ENCODE measurements around the gene NME5.

Gene NME5

DNA sequence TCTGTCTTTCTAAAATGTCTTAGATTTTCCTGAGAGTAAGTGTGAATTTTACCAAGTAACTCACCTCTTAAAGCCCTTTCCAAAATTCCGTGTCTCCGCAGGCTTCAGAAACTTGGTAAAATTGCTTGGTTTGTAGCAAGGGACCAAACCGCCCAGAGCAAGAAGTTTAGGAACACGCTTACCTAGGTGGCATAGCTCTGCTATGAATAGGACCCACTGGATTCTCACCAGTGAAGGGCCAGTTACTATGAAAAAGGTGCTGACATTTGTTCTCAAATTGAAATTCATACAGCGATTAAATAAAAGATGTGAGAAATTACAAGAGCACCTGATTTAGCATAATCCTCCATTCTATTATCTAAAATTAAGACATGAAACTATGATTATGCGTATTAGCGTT lies 6.7 kb downstream of the NME5 start:
- DNase-seq (ENCODE audit: low read depth in 2 of 2), result no peak

DNA sequence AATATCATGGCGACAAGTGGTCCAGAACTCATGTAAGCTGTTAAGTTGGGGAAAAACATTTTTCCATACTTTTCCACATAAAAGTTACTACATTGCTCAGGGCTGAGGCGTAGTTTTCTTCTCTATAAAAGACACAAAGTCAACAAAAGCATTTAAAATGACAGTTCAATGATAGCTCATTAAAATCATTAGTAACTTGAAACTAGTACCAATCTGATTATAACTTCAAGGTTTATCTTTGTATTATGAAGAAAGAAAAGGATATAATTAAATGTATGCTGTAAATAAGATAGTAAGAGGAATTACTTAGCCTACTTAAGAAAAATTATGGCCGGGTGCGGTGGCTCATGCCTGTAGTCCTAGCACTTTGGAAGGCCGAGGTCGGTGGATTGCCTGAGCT lies 9.9 kb downstream of the NME5 start:
- no peak for DNase-seq (ENCODE audit: low read depth in 2 of 2)

DNA sequence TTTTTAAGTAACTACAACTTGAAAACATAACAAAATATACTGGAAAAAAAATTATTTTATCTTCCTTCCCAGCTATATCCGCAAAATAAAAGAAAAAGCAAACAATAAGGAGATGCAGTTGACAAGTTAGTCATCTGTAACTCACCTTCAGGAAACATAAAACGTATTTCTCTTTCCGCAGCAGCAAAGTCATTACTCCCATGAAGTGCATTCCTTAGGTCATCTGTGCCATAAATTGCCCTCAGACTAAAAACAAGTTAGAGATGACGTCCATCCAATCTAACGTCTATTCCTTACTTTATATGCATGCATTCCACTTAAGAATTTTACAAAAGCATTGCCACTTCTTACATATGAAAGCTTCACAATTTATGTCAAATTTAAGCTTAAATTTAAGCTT lies 10.9 kb downstream of the NME5 start:
- no peak for DNase-seq (ENCODE audit: low read depth in 2 of 2)

DNA sequence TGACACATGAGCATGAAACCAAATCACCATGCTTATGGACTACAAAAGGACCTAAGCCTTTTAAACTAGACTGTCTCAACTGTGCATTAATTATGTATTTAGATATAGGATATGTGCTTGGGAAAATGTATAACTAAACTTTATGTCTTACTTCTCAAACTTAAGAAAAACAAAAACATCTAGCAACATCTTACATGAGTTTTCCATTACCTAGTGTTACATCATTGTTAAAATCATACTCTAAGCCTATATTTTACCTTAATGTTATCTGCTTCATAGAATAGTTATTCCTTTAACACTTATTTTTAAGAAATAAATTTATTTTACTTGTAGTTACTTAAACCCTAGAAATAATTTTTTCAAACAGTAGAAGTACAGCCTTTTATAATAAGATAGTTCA lies 24.0 kb downstream of the NME5 start:
- no peak for DNase-seq (ENCODE audit: low read depth in 2 of 2)

DNA sequence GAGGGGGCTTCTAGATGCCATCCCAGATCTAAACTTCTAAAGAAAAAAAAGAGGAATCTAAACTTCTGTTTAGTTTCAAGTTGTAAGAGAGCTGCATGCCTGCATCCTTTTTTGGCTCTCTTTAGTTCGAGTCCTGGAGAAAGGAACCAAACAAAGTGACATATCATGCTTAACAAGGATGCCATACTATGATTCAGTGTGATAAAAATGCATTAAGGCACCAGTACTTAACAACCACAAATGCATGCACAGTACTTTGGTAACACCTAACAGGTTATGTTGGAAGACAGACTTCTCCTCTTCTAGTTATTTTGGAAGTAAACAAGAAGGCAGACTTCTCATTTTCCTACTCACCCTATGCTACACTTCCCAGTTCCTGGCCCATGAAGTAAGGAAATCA lies 27.3 kb downstream of the NME5 start:
- DNase-seq (ENCODE audit: low read depth in 2 of 2), result no peak

DNA sequence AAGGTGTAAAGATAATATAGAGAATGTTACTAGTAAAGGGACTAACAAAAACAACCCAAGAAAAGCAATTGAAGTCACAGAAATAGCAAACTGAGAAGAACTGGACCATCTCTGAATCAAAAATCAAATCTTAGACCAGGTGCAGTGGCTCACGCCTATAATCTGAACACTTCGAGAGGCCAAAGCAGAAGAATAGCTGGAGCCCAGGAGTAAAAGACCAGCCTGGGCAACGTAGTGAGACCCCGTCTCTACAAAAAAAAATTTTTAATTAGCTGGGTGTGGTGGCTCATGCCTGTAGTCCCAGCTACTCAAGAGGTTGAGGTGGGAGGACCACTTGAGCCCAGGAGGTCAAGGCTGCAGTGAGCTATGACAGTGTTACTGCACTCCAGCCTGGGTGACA lies 28.0 kb downstream of the NME5 start:
- DNase-seq (ENCODE audit: low read depth in 2 of 2), result no peak

DNA sequence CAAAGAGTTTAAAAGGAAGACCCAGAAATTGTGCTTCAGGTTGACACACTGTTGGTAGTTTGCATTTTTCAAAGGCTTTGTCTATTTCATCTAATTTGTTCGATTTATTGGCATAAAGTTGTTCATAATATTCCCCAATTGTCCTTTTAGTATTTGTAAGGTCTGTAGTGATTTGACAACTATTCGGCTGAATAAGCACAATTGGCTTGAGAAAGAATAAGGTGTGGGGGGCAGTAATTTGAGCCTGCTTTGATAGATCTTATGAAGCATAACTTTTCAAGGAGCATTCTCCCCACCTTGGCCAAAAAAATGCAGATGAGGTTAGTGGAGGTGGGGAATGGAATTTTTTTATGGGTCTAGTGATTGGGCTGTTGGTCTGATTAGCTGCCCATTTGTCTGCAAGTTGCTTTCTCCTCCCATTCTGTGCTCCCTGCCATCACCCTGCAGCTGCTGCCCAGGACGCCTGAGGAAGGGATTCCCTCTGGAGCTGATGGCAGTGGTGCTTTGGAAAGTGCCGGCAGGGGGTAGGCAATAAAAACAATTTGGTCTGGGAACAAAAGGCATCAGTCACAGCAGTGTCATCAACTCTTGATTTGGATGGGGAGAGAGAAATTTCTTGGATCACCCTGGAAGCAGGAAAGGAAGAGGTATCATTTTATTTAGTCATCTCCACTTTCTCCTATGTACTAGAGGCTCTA lies 28.8 kb downstream of the NME5 start:
- DNase-seq (ENCODE audit: low read depth in 2 of 2), result no peak

DNA sequence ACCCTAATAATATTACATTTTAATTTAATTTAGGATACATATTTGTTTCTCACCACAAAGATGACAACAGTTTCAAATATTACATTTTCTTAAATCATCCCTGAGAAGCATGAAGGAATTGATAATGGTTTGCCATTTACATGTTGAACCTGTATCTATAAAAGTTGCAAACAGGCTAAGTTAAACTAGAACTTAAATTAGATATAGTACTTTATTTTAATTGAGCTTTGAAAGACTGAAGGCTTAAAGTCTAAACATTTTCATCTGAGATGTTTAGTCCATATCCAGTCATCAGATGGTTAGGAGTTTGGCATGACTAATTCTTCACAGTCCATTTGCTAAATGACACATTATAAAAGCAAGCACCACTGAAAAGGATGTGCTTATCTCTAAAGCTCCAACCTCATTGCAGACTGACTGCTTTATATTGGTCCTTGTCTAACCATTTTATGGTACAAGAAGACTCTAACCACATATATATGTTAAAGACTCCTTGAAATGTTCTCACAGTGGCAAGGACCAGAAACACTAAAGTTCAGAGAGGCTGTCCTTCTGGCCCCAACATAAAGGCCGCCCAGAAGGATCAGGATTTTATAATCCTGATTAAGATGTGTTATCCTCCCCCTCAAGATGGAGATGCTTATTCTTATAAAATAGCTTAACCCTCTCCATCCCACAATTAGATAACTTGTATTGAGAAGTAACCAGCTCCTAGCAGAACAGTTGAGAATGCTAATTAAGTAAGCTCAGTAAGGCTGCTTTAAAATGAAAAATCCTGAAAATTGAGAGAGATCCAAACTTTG lies 29.6 kb downstream of the NME5 start:
- no peak for DNase-seq (ENCODE audit: low read depth in 2 of 2)

DNA sequence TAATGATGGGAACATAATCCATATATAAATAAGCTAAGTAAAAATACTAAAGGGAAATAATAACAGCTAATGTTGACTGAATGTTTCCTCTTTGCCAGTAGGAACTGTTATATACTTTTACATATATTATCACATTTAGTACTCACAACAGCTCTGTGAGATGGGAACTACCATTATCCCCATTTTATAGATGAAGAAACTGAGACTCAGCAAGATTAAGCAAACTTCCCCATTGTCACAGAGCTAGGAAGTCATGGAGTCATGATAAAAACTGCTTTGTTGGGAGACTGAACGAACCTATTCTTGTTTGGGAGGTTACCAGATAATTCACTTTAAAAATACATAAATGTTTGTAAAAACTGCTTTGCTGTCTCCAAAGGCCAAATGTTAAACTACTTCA lies 32.0 kb downstream of the NME5 start:
- no peak for DNase-seq (ENCODE audit: low read depth in 2 of 2)

DNA sequence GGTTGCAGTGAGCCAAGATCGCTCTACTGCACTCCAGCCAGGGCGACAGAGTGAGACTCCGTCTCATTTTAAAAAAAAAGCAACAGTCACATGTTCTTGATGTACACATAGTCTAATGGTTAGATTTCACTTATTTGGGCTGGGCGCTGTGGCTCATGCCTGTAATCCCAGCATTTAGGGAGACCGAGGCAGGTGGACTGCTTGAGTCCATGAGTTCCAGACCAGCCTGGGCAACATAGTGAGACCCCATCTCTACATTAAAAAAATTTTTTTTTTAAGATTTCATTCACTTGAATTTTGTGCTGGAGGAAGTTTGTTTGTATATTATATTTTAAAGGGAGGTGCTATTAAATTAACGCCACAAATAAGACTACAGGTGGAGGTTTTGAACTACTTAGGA lies 33.5 kb downstream of the NME5 start:
- DNase-seq (ENCODE audit: low read depth in 2 of 2), result no peak

DNA sequence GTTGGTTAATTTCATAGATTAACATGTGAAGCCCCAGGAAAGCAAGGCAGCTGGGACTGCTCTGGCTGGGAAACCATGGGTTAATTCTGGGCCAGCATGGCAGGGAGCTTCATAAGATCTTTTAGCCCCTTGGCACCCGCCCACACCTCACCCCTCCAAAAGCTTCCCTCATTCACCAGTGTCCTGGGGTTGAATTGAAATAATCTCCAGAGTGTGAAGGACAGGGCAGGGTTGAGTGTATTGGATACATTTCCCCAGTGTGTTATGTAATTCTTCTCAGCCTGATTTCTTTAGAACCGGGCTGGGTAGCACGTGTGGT lies 36.0 kb downstream of the NME5 start:
- DNase-seq (ENCODE audit: low read depth in 2 of 2), result no peak

DNA sequence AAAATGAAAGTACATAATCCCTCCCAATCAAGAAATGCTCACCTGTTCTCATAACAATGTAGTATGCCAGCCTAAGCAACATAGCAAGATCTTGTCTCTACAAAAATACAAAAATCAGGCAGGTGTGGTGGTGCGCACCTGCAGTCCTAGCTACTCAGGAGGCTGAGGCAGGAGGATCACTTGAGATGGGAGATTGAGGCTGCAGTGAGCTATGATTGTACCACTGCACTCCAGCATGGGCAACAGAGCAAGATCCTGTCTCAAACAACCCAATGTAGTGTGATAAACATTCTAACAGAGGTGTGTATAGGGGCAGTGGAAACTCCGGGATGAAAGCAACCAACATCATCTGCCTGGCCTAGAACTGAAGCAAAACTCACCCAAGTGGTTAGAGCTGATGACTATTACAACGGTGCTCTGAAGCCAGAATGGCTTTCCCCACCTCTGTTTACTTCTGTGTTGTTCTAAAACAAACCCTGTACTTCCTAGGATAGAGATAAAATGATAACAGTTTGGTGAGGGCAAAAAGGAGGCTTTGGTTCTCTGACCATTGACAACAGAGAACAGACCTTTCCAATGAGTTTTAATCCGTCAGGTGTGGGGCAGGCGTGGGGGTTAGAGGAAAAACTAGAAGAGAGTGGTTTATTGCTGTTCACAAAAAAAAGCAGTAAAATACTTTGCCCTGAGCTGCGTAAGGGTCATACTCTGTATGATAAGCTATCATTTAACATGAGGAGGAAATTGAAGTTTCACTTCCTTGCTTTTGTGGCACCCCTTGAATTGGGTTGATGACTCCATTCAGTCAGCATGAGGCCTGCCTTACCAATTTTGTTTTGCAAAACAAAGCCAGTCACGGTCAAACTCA lies 36.5 kb downstream of the NME5 start:
- no peak for DNase-seq (ENCODE audit: low read depth in 2 of 2)

DNA sequence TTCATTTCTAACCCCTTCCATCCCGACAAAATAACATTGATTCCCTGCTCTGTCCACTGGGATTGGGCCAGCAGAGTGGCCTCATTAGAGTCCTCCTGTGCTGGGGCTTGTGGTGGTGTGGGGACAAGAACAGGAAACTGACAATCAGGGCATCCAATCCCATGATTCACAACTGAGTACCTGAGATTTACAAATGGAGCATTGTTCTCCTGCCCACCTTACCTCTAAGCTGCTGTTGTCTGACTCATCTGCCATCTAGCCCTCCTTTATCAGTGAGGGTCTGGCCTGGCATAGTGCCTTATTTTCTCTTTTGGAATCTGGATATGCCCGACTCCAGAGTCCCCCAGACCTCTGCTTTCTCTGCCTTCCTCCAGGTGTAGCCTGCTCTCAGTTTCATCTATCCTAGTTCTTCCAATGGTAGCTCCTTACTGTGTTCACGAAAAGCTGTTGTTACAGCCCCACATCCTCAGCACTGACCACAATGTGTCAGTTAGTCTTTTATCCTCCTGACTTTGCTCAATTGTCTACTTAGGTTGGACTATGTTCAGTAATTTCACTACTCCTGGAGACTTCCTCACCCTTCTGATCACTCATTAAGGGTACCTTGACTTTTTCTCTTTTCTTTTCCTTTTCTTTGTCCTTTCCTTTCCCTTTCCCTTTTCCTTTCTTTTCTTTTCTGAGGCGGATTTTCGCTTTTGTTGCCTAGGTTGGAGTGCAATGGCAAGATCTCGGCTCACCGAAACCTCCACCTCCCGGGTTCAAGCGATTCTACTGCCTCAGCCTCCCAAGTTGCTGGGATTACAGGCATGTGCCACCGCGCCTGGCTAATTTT lies 42.0 kb downstream of the NME5 start:
- DNase-seq (ENCODE audit: low read depth in 2 of 2), result no peak

DNA sequence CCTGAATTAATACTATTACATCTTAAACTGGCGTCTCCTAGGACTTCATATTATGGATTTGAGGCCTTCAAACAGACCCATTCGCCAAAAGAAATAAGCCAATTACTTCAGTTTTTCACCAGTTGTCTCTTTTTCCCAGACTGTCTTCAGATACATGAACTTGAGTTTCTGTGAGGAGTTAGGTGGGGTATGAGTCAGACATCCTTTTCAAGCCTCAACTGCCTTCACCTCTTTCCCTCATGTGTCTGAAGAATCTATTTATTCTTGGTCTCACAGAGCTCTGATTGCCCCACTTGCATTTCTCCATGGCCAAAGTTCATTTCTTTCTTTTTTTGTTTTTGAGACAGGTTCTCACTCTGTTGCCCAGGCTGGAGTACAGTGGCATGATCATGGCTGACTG lies 42.9 kb downstream of the NME5 start:
- DNase-seq (ENCODE audit: low read depth in 2 of 2), result no peak

DNA sequence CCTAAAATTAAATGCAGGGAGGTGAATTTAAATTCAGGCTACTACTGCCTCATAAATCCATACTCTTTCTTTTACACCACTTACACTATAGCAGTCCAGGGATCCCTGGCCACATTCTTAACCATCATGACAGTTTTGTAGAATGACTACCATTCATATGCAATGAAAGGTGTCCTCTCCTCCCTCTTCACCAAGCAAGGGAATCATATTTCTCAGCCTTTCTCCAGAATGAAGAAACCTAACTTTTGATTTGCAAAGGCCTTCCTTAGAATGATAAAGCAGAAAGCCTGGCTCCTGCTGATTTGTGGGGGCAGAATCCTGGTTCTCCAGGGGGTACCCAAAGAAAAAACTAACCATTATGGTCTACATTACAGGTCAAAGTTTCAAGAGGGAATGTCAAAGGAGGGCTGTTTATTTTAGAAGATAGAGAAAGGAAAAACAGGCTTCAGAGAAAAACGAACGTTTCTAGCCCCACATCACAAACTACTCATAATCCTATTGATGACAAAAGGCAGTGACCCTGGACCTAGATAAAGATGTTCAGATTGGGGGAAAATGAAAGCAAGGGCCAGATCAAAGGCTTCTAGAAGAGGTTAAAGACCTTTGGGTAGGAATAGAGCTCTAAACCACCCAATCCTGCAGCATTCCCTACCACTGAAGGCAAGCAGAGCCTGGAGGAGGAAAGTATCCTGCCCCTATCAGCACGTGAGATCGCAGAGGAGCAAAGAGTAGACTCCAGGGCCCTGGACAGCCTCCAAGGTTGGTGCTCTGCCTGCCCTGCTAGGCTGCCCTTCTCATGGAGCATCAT lies 43.9 kb downstream of the NME5 start:
- no peak for DNase-seq (ENCODE audit: low read depth in 2 of 2)

DNA sequence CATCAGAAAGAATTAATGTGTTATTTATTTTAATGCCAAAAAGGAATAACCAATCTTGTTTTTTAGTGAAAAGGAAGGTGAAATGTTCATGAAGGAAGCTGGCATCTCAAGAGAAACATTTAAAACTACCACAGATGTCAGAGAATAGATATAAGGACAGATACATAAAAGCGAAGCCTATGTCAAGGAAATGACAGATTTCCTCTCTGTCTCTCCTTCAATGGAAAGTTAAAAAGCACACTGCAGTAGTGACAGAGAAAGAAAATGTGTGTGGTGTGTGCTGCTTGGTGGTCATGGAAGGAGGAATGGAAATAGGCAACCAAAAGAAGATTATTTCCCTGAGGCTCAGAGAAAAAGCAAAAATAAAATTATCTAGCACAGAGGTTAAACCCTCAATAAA lies 46.2 kb downstream of the NME5 start:
- DNase-seq (ENCODE audit: low read depth in 2 of 2), result no peak

DNA sequence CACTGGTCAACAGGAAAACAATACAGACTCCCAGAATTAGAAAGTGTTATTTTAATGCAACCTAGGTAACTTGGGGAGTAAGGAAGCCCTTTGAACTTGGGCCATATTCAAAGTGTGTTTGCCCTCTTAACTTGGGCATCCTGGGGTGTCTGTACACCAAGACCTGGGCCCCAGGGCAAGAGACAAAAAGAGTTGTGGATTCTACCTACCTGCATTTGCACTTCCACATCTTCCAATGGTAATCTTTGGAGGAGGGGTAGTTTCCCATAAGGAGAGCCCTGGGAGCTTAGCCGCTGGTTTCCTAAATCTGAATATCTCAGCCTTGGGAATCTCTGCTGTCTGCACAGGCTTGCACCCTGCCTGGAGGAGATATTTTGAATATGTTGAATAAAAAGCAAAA lies 46.9 kb downstream of the NME5 start:
- no peak for DNase-seq (ENCODE audit: low read depth in 2 of 2)

DNA sequence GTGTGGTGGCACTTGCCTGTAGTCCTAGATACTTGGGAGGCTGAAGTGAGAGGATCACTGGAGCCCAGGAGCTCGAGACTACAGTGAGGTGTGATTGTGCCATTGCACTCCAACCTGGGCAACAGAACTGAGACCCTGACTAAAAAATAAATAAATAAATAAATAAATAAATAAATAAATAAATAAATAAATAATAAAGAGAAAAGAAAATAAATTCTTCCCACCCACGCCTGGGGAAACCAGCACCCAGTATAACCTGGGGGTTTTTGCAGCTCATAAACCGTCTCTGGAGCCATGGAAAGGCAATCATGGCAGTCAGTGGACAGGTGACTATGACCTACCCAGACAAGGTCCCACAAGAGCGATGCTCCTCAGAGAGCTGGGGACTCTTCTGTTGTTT lies 47.5 kb downstream of the NME5 start:
- DNase-seq (ENCODE audit: low read depth in 2 of 2), result no peak

DNA sequence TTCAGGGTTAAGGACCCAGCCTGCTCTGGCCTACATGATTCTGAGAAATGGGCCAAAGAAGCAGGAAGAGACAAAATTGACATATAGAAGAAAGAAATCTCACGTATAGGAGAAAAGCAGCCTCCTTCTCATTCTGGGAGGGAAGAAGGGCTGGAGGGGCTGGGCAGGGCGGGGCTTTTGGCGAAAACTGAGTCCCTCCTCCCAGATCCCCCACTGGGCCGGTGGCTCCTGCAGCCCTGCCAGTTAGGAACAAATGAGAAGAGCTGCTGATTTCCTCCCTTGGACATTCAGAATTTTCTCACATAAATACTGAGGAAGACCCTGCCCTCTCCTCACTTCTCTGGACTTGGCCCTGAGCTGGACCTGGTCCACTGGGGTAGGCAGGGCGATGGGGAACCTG lies 55.5 kb downstream of the NME5 start, which contains the start of gene WNT8A:
Gene WNT8A, plus strand, starts transcription at position 332 of the 400 bp plus-strand sequence. CDS start 95 bp downstream, outside the sequence.
- no peak for DNase-seq (ENCODE audit: low read depth in 2 of 2)

DNA sequence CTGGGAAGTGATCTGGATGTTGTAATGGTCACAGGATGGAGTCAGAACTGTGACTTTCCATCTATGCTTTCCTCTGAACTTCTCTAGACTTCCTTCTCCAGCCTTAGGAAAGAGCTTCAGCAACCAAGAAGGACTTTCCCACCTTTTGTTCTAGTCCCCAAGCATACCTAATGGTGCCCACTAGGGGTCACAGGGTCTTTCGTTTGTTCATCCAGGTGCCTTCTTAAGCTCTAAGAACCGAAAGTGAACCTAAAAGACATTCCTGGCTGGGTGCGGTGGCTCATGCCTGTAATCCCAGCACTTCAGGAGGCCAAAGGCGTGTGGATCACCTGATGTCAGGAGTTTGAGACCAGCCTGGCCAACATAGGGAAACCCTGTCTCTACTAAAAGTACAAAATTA lies 57.2 kb downstream of the NME5 start:
- no peak for DNase-seq (ENCODE audit: low read depth in 2 of 2)

Measured in activated CD4-positive, alpha-beta T cell treated with anti-CD3 and anti-CD28 coated beads for 24 hours (primary cell).